ENCODE results near the gene BTBD1.

The BTBD1 gene

GRCh38 chr15:82968066-82968465 lies 99.0 kb downstream of the BTBD1 start:
- in situ Hi-C loops (cut with MboI; ENCODE audit: low pct_unique_long_range_greater_than_20kb, low sequenced_read_pairs), result no loop called here
- DNase-seq, result peak; percentile 59

DNA sequence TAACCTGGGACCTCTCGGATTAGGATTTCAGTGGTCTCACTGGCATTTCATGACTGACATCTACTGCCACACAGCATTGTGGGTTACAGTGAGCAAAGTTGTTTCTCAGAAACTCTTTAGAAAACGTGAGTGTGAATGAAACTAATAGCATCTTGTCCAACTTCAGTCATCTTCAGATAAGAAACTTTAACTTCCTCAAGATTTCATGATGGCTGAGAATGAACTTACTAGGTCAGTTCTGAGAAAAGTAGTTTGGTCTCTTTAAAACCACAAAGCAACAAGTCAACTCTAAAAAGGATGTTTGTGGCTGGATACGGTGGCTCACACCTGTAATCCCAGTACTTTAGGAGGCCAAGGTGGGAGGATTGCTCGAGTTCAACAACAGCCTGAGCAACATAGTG lies 100.4 kb downstream of the BTBD1 start:
- DNase-seq, result peak; percentile 61

More for the DNA sequence above, 100.4 kb downstream of the BTBD1 start:
- in situ Hi-C loops (cut with MboI; ENCODE audit: low pct_unique_long_range_greater_than_20kb, low sequenced_read_pairs), result no loop called here
